Natural killer cell (primary cell): ENCODE measurements around the gene TCF19. TPM values are rescaled to one million over a fixed set of nuclear protein-coding genes. Genes with fewer than 3 reads are reported as not detected.

ENCODE experiments used
- ATAC-seq, 3 donors: fragments of 150-1000 bp in 2 of 3; fragments of 200-7000 bp in 1 of 3; cut with Tn5 transposase; 1 replicate in 1 of 3; 2 replicates in 2 of 3; pipeline ENCODE4 v1.10.0; 2021; ENCODE audit warnings: mild to moderate bottlenecking in 2 of 3, moderate library complexity in 2 of 3
- DNase-seq, 2 donors: peaks; one replicate each; pipeline versions ENCODE4 v3.0.0 to v3.0.0-alpha.2; 2013 to 2021; ENCODE audit warnings: mixed read lengths in 1 of 2
- H3K27ac ChIP-seq: one replicate; pipeline ENCODE4 v1.5.1; 2013; ENCODE audit warnings: mild to moderate bottlenecking, low read length
- H3K27me3 ChIP-seq: one replicate; pipeline ENCODE4 v1.6.1; 2013; ENCODE audit warnings: low read length; ENCODE audit not compliant: control insufficient read depth, insufficient read depth
- H3K36me3 ChIP-seq: one replicate; pipeline ENCODE4 v1.6.1; 2013; ENCODE audit warnings: low read length; ENCODE audit not compliant: control insufficient read depth, insufficient read depth
- H3K4me1 ChIP-seq: one replicate; pipeline ENCODE4 v1.6.1; 2013; ENCODE audit warnings: low read length; ENCODE audit not compliant: control insufficient read depth, insufficient read depth
- H3K4me3 ChIP-seq: one replicate; pipeline ENCODE4 v1.5.1; 2013; ENCODE audit warnings: low read length
- H3K9me3 ChIP-seq: one replicate; pipeline ENCODE4 v1.6.1; 2013; ENCODE audit warnings: low read length; ENCODE audit not compliant: control insufficient read depth, insufficient read depth
- H3K27ac Mint-ChIP-seq, 2 donors: one replicate each; pipeline ENCODE4 v1.8.0; 2022; ENCODE audit warnings: mild to moderate bottlenecking in 2 of 2, mixed read lengths in 2 of 2, moderate library complexity in 1 of 2
- H3K27me3 Mint-ChIP-seq, 2 donors: one replicate each; pipeline ENCODE4 v1.8.0; 2022; ENCODE audit warnings: low read depth in 2 of 2, mixed read lengths in 2 of 2
- H3K36me3 Mint-ChIP-seq: one replicate; pipeline ENCODE4 v1.8.0; 2022; ENCODE audit warnings: mixed read lengths
- H3K4me1 Mint-ChIP-seq, 2 donors: one replicate each; pipeline ENCODE4 v1.8.0; 2022; ENCODE audit warnings: mixed read lengths in 2 of 2
- H3K4me3 Mint-ChIP-seq: one replicate; pipeline ENCODE4 v1.8.0; 2022; ENCODE audit warnings: mild to moderate bottlenecking, moderate library complexity, mixed read lengths
- H3K9me3 Mint-ChIP-seq, 2 donors: one replicate each; pipeline ENCODE4 v1.8.0; 2022; ENCODE audit warnings: mixed read lengths in 2 of 2
- CTCF ChIP-seq: fragments of 200-600 bp; IDR thresholded peaks from one replicate; pipeline ENCODE4 v1.8.0; 2022; ENCODE audit warnings: antibody characterized with exemption
- WGBS: methylation state at CpG from one replicate; pipeline ENCODE4 v1.1.7; 2013; ENCODE audit warnings: missing lambda C conversion rate; ENCODE audit not compliant: insufficient coverage; 5-methylcytosine and 5-hydroxymethylcytosine counted together
- intact Hi-C: fragments of 100-400 bp; cut with micrococcal nuclease; formaldehyde crosslinking; loops from one replicate; pipeline ENCODE4 v1.14.2; 2022
- total RNA-seq, 4 donors: library from RNA; stranded (reverse); fragments of 120-200 nt in 1 of 4; gene quantifications; one replicate each; pipeline versions ENCODE4 v1.2.3 to v1.2.4, GENCODE V29; 2013 to 2022

Gene TCF19
- total RNA-seq, 3 donors from 2014 or later (not counting 1 experiment from before 2014, with no cell fraction given): 7.2 to 12.0 (median 9.2) TPM

GRCh38 chr6:31203345-31203979 lies 45.1 kb downstream of the TCF19 start:
- Histone ChIP-seq H3K4me3 (peak overlapping the region; percentile 32), H3K4me1 (peaks cover 50% of the 10 kb centered on the region), H3K36me3 (no peaks in the 10 kb centered on the region), H3K9me3 (no peaks in the 10 kb centered on the region), H3K27me3 (no peaks in the 10 kb centered on the region), H3K27ac (peak overlapping the region; percentile 76)
- H3K27me3 Mint-ChIP-seq: no peaks in the 10 kb centered on the region
- H3K36me3 Mint-ChIP-seq: no peaks in the 10 kb centered on the region
- intact Hi-C loops: no loop called here
- TF ChIP-seq CTCF: no peak
- H3K27ac Mint-ChIP-seq: peak overlapping the region; percentile 97 to 99
- peak; percentile 63 to 89 (median 78) for ATAC-seq
- H3K9me3 Mint-ChIP-seq: no peaks in the 10 kb centered on the region
- WGBS: 0% methylated on average over 5 of the region's 5 CpGs
- peaks cover 33 to 51% of the 10 kb centered on the region in 2 donors for H3K4me1 Mint-ChIP-seq
- H3K4me3 Mint-ChIP-seq: peak overlapping the region; percentile 97
- peak; percentile 62 to 84 for DNase-seq

GRCh38 chr6:31204751-31205145 lies 46.4 kb downstream of the TCF19 start:
- no peak for TF ChIP-seq CTCF
- peaks cover 37% of the 10 kb centered on the region for H3K4me1 ChIP-seq
- H3K36me3 ChIP-seq: no peaks in the 10 kb centered on the region
- WGBS: 97% methylated on average over 4 of the region's 4 CpGs
- intact Hi-C loops: loop anchor here (1.0 kb wide), 1 partner anchor 68 kb away; the partner anchor contains the start of gene HLA-C
- Mint-ChIP-seq H3K4me3 (peak overlapping the region; percentile 97), H3K36me3 (no peaks in the 10 kb centered on the region), H3K4me1 (peaks cover 22 to 40% of the 10 kb centered on the region in 2 donors), H3K9me3 (no peaks in the 10 kb centered on the region), H3K27ac (peak overlapping the region; percentile 97 to 99), H3K27me3 (no peaks in the 10 kb centered on the region)
- ATAC-seq (no peak), DNase-seq (no peak)
- no peak overlapping the region for H3K4me3 ChIP-seq
- H3K27me3 ChIP-seq: no peaks in the 10 kb centered on the region
- H3K9me3 ChIP-seq: no peaks in the 10 kb centered on the region
- H3K27ac ChIP-seq: peak overlapping the region; percentile 76

- ATAC-seq: no peak
- Mint-ChIP-seq H3K36me3 (no peaks in the 10 kb centered on the region), H3K27me3 (no peaks in the 10 kb centered on the region), H3K4me3 (peak overlapping the region; percentile 67), H3K9me3 (no peaks in the 10 kb centered on the region), H3K27ac (peak overlapping the region; percentile 40 to 71), H3K4me1 (peaks cover 17 to 32% of the 10 kb centered on the region in 2 donors)
- Histone ChIP-seq H3K27me3 (no peaks in the 10 kb centered on the region), H3K27ac (no peak overlapping the region), H3K4me1 (peaks cover 31% of the 10 kb centered on the region), H3K4me3 (no peak overlapping the region), H3K9me3 (no peaks in the 10 kb centered on the region), H3K36me3 (no peaks in the 10 kb centered on the region)
- DNase-seq: no peak
- intact Hi-C loops: no loop called here
- no peak for TF ChIP-seq CTCF
- WGBS: 73% methylated on average over 2 of the region's 2 CpGs
Measured at GRCh38 chr6:31205638-31206037, 47.2 kb downstream of the TCF19 start.

- H3K27ac Mint-ChIP-seq: no peak overlapping the region
- WGBS: 94% methylated on average over 2 of the region's 2 CpGs
- no peak overlapping the region for H3K4me3 Mint-ChIP-seq
- DNase-seq (no peak), ATAC-seq (no peak)
- Histone ChIP-seq H3K9me3 (no peaks in the 10 kb centered on the region), H3K4me3 (no peak overlapping the region), H3K27ac (no peak overlapping the region), H3K36me3 (no peaks in the 10 kb centered on the region), H3K27me3 (no peaks in the 10 kb centered on the region), H3K4me1 (peaks cover 10% of the 10 kb centered on the region)
- H3K9me3 Mint-ChIP-seq: no peaks in the 10 kb centered on the region
- H3K4me1 Mint-ChIP-seq: peaks cover 7 to 11% of the 10 kb centered on the region in 2 donors
- H3K36me3 Mint-ChIP-seq: no peaks in the 10 kb centered on the region
- intact Hi-C loops: no loop called here
- no peak for TF ChIP-seq CTCF
- peaks cover 0 to 6% of the 10 kb centered on the region in 2 donors for H3K27me3 Mint-ChIP-seq
Measured at GRCh38 chr6:31208506-31208905, 50.1 kb downstream of the TCF19 start.
